ENCODE measurements around the gene PDZRN3. TPM values are rescaled to one million over a fixed set of nuclear protein-coding genes. Genes with fewer than 3 reads are reported as not detected.

The PDZRN3 gene
- total RNA-seq, 1 experiment from 2014 or later, result not detected

- DNase-seq (ENCODE audit: low read depth, low spot score) (no peak), ATAC-seq (no peak)
- H3K27ac ChIP-seq (ENCODE audit: low read length), result no peak overlapping the region
- H3K4me3 ChIP-seq (ENCODE audit: low read depth in 2 of 2, low read length in 2 of 2), result no peak overlapping the region
- no TSS peak for BruUV-seq (replicated peaks)
- no peaks in the 10 kb centered on the region for H3K27me3 ChIP-seq (ENCODE audit: control insufficient read depth, insufficient read depth, low read length)
- intact Hi-C loops (cut with micrococcal nuclease; ENCODE audit: unreplicated experiment) (no loop called here), in situ Hi-C loops (cut with HindIII; ENCODE audit: low pct_unique_long_range_greater_than_20kb, low sequenced_read_pairs) (no loop called here)
- no peaks in the 10 kb centered on the region for H3K4me1 ChIP-seq (ENCODE audit: control insufficient read depth, insufficient read depth, low read length)
- TF ChIP-seq REST (IDR thresholded peaks at IDR 0.05; ENCODE audit: insufficient read depth in 1 of 2, low read depth in 2 of 2, low read length in 1 of 2) (no peak), POLR2AphosphoS5 (IDR thresholded peaks at IDR 0.05; ENCODE audit: low read depth, low read length) (no peak), SIN3A (IDR thresholded peaks at IDR 0.05; ENCODE audit: borderline replicate concordance, insufficient read depth, low read depth, low read length) (no peak), TCF7L2 (IDR thresholded peaks at IDR 0.05; ENCODE audit: low read depth, low read length) (no peak)
- TF ChIP-seq, protein P1, sequence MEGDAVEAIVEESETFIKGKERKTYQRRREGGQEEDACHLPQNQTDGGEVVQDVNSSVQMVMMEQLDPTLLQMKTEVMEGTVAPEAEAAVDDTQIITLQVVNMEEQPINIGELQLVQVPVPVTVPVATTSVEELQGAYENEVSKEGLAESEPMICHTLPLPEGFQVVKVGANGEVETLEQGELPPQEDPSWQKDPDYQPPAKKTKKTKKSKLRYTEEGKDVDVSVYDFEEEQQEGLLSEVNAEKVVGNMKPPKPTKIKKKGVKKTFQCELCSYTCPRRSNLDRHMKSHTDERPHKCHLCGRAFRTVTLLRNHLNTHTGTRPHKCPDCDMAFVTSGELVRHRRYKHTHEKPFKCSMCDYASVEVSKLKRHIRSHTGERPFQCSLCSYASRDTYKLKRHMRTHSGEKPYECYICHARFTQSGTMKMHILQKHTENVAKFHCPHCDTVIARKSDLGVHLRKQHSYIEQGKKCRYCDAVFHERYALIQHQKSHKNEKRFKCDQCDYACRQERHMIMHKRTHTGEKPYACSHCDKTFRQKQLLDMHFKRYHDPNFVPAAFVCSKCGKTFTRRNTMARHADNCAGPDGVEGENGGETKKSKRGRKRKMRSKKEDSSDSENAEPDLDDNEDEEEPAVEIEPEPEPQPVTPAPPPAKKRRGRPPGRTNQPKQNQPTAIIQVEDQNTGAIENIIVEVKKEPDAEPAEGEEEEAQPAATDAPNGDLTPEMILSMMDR (IDR thresholded peaks at IDR 0.05), result no peak
- POLR2A ChIA-PET, result interaction anchor here (0.6 kb wide), 1 partner anchor 19 kb away, joined by 3 read pairs; no protein-coding TSS in a partner anchor
- CTCF ChIA-PET, result no interaction called here
- no peaks in the 10 kb centered on the region for H3K36me3 ChIP-seq (ENCODE audit: control insufficient read depth, insufficient read depth, low read length)
- H3K9me3 ChIP-seq (ENCODE audit: control insufficient read depth, insufficient read depth, low read depth, low read length), result no peaks in the 10 kb centered on the region
Observed at GRCh38 chr3:73600293-73600938, 24.3 kb downstream of the PDZRN3 start.

- no peak overlapping the region for H3K27ac ChIP-seq (ENCODE audit: low read length)
- intact Hi-C loops (cut with micrococcal nuclease; ENCODE audit: unreplicated experiment), result no loop called here
- no peaks in the 10 kb centered on the region for H3K9me3 ChIP-seq (ENCODE audit: control insufficient read depth, insufficient read depth, low read depth, low read length)
- DNase-seq (ENCODE audit: low read depth, low spot score) (no peak), ATAC-seq (no peak)
- no peak overlapping the region for H3K4me3 ChIP-seq (ENCODE audit: low read depth in 2 of 2, low read length in 2 of 2)
- TF ChIP-seq POLR2AphosphoS5 (IDR thresholded peaks at IDR 0.05; ENCODE audit: low read depth, low read length) (no peak), REST (IDR thresholded peaks at IDR 0.05; ENCODE audit: insufficient read depth in 1 of 2, low read depth in 2 of 2, low read length in 1 of 2) (no peak), SIN3A (IDR thresholded peaks at IDR 0.05; ENCODE audit: borderline replicate concordance, insufficient read depth, low read depth, low read length) (no peak), TCF7L2 (IDR thresholded peaks at IDR 0.05; ENCODE audit: low read depth, low read length) (no peak)
- TF ChIP-seq, protein P1 (IDR thresholded peaks at IDR 0.05), result no peak
- H3K27me3 ChIP-seq (ENCODE audit: control insufficient read depth, insufficient read depth, low read length), result no peaks in the 10 kb centered on the region
- ChIA-PET CTCF (no interaction called here), POLR2A (no interaction called here)
- in situ Hi-C loops (cut with HindIII; ENCODE audit: low pct_unique_long_range_greater_than_20kb, low sequenced_read_pairs), result no loop called here
- BruUV-seq (replicated peaks), result no TSS peak
- no peaks in the 10 kb centered on the region for H3K36me3 ChIP-seq (ENCODE audit: control insufficient read depth, insufficient read depth, low read length)
- H3K4me1 ChIP-seq (ENCODE audit: control insufficient read depth, insufficient read depth, low read length), result no peaks in the 10 kb centered on the region
Observed at GRCh38 chr3:73599605-73600004, 25.1 kb downstream of the PDZRN3 start.
